Hematopoietic multipotent progenitor cell treated with erythropoietin and hydrocortisone succinate and interleukin-3 and kit ligand, for 17 days (in vitro differentiated cells): ENCODE data around the gene GMCL1.
"Not testable (repeated sequence)": the region's sequence is repeated elsewhere in the genome, so short reads cannot be mapped to it uniquely, and the experiment has no call there.

ENCODE experiments used
- DNase-seq: peaks from one replicate; pipeline ENCODE4 v3.0.0-alpha.2; 2015; ENCODE audit warnings: low spot score

GMCL1 gene

DNA sequence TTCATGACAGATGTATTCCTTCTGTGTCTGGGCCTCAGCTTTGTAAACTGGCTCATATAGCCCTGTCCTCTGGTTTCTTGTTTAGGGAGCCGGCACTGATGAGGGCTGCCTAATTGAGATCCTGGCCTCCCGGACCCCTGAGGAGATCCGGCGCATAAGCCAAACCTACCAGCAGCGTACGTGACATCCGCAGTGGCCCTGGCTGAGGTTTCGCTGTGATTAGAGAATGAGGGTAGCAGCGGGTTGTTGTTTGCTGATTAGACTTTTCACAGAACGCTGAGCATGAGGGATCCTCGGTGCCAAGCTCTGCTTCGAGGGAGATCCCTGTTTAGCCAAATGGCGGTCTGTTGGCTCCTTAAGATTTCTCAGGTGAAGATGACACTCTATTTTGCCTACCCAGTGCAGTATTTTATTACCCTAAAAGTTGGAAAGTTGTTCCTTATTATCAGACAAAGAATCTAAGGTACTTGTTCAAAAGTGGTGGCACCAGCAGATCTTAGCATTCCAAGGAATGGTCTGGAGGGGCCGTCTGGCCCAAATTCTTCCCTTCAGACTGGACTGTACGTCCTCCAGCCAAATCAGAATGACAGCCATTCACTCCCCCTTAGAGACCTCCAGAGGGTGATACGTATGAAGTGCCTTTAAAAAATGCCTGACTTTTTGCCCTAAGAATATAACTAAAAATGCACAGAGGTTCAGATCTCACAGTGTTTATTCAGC, 21.5 kb upstream of the GMCL1 start:
- DNase-seq: no peak

DNA sequence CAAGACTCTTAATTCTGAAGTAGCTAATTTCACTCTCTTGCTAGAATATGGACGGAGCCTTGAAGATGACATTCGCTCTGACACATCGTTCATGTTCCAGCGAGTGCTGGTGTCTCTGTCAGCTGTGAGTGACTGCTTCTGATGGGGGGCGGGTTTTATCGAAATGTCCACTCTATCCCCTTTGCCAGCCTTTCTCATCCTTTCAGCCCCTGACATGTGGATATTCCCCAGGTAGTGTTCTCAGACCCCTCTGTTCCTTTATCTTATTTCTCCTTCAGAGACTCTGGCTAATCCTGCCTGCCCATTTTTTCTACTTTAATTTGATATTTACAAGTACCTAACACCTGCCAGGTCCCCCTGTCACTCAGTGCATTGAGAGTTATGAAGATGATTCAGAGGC, 18.9 kb upstream of the GMCL1 start:
- DNase-seq: no peak

DNA sequence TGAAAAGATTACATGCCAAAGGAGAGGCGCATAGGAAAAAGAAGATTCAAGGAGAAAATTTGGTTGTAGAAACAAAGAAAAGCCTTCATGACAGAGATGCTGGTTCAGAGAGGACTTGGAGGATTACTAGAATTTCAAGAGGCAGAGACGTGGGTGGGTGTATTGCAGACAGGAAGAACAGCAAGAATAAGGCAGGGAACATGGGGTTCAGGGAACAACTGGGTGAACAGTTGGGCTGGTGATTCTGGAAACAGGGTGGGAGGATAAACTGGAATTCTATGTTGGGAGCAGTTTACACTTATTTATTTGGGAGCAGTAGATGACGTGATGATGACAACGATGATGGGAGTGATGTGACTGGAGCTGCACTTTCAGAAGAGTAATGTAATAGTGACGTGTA, 18.4 kb upstream of the GMCL1 start:
- no peak for DNase-seq

DNA sequence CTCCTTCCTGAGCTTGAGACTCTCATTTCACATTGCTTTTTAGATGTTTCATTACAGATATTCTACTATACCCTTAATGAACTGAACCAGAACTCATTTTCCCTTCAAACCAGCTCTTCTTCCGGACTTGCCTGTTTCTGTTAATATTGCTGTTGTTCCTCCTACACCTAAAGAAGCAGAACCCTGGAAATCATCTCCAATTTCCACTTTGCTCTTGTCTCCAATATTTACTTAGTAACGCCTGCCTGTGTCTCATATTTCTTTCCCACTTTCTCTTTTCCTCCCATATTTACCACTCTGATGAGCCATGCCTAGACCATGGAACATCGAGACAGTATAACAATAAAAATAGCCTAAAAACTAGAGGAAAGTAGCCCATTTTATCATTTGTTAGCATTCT, 17.9 kb upstream of the GMCL1 start:
- no peak for DNase-seq

DNA sequence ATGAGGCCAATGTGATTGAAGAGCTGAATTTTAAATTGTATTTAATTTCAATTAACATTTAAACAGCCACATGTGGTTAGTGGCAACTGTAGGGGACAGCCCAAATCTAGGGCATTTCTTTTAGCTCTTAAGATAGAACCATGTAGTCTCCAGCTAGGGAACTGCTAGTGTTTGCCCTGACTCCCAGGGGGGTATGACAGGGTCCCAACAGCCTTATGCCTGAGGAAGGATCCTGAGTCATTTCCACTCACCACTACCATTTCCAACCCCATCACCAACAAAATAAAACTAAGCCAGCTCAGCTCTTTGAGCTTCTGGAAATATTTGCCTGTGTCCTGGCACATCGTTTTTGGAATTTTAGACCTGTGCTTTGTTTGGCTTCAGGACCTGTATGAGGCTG, 13.7 kb upstream of the GMCL1 start:
- no peak for DNase-seq

DNA sequence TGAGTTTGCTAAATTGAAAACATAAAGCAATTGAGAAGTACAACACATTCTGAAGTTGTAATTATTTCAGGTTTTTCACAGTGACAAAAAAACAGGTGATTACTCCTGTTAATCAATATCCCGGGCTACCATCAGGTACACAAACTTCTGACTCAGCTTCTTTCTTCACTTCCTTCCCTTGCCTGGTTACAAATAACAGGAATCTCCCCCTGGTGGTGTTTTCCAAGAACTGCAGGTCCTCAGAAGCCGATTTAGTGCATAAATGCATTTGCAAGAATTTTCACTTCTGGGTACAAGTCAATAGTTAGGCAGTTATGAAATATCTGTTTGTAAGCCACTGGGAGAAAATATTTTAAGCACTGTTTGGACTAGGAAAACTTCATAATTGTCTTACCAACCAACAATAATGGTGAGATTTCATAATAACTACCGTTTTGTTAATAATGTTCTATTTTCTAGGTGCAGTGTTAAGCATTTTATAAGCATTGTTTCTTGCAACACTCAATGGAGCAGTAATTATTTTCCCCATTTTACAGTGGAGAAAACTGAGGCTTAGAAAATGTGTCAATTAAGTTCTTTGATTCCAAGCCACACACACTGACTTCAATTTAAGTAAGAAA, 12.4 kb upstream of the GMCL1 start:
- peak; percentile 92 for DNase-seq

DNA sequence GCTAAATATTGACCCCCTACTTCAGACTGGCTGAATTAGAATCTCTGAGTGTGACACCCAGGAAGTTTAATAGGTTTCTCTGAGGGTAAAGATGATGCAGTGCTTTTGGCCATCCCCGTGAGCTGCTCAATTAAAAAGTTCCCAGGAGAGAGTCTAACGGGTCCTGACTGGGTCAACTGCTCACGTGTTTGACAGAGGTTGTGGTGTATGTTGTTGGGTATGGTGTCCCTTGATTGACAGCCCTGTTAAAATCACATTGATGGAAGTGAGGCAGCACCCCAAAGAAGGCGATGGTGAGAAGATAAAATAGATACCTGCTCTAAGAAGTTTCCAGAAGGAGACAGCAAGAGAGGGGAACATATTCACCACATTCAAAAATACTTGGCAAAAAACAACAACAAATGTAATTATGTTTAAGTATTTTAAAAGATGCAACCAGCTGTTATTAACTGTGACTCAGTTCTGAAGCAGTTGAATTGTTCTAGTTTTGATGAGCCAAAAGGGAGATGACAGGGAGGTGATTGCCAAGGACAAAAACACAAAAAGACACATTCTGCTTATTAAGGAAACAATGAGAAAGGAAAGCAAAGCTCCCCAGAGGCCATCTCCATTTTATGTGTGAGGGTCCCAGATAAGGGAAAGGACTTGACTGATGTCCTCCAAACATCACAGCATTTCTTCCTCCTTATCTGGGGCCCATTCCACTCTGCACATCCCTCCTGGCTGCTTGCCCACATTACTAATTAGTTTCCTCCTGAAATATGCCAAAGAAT, 11.5 kb upstream of the GMCL1 start:
- DNase-seq: peak; percentile 66

DNA sequence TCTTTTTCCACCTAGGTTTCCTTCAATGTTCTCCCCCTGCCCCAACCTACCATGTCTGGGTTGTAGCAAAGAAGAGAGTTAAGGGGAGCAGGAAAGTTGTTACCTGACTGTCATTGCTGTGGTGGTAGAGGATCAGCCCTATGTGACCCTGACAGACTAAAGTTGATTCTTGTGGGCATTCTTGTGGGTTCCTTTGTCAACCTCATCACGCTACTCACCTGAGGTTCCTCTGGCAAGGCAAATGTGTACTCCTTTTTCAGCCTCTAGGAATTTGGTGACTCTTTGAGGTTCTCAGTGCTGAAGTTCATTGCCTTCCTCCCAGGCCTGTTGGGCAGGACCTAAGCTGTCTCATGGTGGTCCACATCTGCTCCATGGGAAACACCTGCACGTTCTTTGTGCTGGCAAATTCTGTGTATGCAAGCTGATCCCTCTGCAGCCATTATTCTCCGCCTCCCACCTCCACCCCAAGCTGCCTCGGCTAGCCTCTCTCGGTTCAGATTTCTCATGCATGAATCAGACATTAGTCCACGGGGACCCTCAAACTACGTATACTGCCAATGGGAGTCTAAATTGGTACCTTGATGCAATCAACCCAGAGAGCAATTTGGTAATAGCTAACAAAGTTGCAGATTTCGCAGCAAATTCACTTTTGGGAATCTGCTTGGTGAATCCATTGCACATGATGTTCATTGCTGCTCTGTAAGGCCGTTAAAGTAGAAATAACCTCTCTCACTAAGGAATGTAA, 1.5 kb upstream of the GMCL1 start:
- DNase-seq: no peak

DNA sequence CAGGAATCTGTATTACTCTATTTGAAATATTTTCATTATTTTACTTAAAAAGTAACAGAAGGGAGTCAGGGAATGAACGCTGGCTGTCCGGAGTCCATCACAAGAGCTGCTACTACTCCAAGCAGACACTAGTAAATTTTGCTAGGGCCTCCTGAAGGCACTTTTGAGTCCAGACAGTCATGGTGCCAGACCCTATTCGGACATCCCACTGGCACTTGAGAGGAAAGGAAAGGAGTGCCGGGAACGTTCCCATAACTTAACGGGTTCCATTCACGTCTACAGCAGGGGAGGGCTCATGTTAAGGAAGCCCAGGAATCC, 563 bp upstream of the GMCL1 start:
- DNase-seq: no peak

DNA sequence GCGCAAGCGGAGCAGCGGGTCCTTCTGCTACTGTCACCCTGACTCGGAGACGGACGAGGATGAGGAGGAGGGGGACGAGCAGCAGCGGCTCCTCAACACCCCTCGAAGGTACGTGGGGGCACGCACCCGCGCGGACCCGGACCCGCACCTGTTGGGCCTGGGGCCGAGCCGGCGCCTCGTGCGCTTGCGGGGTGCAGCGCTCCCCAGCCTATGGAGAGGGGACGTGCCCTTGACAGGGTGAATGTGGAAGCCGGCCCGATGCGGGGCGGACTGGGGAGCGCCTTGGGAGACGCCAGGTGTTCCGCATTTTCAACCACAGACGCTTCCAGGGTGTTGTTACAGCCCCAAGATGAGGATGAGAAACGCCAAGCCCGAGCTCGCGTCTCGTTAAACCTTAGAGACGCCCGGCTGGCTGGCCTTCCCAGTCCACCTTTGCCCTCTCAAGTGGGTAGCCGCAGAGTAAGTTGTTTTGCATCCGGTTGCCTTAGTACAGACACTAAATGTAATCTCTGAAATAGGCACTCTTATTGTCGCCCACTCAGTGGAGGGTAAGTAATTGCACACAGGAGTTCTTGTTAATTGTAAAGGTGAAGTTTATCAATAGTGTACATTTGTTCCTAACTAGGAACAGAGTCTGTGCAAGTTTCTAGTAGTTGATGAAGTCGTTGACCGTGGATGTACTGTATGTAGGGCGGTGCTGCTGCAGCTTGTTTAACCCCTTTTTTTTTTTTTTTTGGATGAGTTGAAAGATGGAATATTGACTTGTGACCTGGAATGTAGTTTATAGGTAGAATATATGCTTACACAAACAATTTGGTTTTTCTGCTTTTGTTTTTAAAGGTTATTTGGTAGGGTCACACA, 815 bp downstream of the GMCL1 start:
- peak; percentile 33 for DNase-seq

DNA sequence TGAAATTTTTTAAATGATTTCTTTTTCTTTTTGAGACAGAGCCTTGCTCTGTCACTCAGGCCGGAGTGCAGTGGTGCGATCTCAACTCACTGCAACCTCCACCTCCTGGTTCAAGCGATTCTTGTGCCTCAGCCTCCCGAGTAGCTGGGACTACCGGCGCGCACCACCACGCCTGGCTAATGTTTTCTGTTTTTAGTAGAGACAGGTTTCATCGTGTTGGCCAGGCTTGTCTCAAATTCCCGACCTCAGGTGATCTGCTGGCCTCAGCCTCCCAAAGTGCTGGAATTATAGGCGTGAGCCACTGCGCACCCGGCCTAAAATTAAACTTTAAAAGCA, 1.4 kb downstream of the GMCL1 start:
- DNase-seq: not testable (repeated sequence)

DNA sequence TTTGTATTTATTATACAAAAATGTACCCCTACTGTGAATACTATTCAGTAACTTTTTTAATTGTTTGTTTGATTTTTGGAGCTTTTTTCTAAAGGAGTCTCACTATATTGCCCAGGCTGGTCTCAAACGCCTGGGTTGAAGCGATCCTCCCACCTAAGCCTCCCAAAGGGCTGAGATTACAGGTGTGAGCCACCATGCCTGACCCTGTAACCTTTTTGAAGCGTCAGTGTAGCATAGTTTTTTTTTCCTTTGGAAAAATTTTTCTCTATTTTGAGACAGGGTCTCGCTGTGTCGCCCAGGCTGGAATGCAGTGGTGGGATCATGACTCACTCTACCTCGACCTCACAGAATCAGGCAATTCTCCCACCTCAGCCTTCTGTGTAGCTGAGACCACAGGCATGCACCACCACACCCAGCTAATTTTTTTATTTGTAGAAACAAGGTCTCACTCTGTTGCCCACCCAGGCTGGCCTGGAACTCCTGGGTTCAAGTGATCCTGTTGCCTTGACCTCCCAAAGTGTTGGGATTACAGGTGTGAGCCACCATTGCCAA, 2.0 kb downstream of the GMCL1 start:
- no peak for DNase-seq

DNA sequence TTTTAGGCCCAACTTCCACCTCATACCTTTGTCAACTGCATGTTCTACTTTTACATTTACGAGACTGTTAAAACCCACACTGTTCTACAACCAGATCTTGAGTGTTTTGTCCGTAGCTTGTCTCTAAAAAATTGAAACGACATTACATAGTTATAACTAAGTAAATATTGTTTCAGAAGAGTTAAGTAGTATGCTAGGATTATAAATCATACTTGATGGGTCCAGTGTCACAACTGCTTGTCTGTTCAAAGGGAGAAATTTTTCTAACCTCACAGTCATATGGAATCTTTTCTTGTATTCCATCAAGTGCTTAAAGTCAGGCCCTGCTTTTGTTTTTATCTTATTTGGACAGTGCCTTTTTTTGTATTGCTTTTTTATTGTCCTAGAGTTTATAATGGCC, 4.3 kb downstream of the GMCL1 start:
- DNase-seq: no peak

DNA sequence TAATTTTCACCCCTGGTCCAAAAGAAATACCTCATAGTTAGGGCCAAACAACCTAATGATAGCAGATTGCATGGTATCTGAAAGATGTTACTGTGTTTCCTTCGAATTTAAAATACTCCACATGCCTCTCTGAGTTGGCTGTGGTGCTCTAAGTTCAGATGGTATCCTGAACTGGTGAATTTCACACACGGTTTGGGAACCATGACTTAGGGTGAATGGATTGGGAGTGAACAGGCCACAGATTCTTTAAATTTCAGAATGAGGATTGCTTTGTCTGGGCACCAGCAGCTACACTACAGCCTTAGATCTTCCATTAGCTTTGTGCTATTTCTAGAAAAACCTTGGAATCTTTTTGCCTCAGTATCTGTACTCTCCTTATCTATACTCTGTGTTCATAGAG, 6.2 kb downstream of the GMCL1 start:
- no peak for DNase-seq

DNA sequence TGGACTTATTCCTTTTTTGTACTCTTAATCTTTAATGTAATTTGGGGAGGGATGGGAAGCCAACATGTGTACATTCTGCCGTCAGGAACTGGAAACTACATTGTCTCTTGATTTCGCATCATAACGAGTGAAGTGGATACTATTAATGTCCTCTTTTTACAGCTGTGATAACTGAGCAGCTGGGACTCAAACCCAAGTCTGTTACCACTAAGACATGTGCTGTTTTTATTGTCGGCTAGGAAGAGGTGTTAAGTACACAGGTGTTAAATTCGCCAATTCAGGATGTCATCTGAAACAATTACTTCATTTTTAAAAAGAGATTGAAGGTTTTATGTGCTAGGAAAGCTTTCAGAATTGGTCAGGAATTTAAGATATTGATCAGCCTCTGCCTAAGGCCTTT, 6.9 kb downstream of the GMCL1 start:
- DNase-seq: no peak

DNA sequence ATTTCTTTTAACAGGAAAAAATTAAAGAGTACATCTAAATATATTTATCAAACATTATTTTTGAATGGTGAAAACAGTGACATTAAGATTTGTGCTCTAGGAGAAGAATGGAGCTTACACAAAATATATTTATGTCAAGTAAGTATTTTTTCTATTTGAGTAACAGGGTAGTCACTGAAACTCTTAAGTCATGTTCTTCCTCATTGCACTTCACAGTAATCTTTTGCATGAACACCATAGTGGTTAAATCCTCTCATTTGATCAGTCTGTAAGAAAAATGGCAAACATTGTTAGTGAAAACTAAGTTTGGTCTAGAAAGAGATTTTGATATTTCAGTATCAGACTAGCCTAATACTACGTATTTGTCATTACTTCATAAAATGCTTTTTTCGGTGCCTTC, 8.1 kb downstream of the GMCL1 start:
- DNase-seq: no peak

DNA sequence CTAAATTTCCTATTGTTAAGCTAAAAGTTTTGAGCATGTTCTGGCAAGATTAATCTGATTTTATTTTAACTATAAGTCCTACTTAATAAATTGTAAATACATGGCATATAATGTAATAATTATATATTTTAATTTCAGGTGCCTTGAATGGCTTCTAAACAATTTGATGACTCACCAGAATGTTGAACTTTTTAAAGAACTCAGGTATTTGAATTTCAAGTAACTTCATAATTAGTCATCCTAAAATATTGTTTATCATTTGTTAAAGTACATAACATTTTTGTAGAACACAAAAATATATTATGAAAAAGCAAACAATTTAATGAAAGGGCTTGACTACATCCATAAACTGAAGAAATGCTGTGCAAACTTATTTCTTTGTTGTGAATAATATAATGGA, 14.5 kb downstream of the GMCL1 start:
- no peak for DNase-seq

DNA sequence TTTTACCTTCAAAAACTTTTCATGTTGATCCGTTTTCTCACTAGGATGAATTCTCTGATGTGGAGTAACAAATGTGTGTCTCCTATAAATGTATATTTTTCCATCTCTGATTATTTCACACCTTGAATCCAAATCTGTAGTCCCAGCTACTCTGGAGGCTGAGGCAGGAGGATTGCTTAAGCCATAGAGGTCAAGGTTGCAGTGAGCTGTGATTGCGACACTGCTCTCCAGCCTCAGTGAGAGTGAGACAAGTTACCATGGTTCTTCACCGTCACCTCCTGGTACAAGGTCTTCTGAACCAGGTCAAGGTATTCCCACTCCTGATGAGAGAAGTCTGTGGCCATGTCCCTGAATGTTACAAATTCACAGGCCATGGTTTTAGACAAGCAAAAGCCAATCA, 15.1 kb downstream of the GMCL1 start:
- no peak for DNase-seq

DNA sequence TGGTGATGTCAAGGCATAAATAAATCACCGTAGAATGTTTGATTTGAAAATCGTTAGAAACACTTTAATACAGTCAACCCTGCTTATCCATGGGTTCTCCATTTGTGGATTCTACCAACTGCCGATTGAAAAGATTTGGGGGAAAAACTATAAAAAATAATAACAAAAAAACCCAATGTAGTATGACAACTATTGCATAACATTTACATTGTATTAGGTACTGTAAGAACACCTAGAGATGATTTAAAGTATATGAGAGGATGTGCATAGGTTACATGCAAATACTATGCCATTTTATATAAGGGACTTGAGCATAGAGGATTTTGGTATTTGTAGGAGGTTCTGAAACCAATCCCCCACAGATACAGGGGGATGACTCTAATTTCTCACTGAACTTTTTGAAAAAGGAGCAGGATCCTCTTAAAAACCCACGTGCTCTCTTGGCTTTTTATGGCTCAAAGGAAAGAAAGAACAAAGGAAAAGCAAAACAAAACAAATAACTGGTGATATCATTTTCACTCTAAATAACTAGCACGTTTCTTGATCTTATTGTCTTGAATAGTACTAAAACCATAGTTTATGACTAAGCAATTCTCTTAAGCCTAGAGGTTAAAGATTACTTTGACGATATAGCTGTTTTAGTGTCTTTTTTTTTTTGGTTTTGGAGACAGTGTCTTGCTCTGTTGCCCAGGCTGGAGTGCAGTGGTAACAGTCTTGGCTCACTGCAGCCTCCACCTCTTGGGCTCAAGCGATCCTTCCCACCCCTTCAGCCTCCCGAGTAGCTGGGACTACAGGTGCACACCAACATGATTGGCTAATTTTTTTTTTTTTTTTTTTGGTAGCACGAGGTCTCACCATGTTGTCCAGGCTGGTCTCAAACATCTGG, 17.0 kb downstream of the GMCL1 start:
- DNase-seq: no peak

DNA sequence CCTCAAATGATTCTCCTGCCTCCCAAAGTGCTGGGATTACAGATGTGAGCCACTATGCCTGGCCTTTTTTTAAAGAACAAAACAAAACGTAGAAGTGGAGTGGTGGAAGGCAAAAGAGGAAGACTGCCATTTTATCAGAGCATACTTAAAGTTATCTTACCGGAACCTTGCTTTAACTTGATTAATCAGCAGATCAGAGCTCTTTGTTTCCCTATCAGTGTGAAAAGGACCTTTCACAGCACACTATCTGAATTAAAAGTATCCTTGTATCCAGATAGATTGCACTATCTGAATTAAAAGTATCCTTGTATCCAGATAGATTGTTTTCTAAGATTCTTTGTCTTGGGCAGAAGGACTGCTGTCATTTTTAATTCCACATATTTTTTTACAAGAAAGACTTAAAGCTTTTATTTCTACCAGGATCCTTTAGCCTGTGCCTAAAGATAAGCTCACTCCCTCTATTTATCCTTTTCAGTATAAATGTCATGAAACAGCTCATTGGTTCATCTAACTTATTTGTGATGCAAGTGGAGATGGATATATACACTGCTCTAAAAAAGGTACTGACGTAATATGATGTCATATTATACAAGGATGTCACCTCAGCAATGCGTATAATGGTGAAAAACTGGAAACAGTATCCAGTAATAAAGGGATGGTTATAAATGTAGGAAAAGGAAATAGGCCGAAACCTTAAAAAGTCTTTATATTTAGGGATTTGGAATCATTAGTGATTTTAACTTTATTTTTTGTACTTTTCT, 17.8 kb downstream of the GMCL1 start:
- DNase-seq: no peak
